ENCODE data around the gene ZDHHC13. TPM values are rescaled to one million over a fixed set of nuclear protein-coding genes. Genes with fewer than 3 reads are reported as not detected.

Gene ZDHHC13
- total RNA-seq, 2 donors from 2014 or later = 5.4 to 5.9 TPM

GRCh38 chr11:19160847-19161246 is 43.9 kb downstream of the ZDHHC13 start:
- intact Hi-C loops (cut with DNase I) = no loop called here
- no peak for DNase-seq (ENCODE audit: low spot score)

- DNase-seq (ENCODE audit: low spot score) = no peak
- intact Hi-C loops (cut with DNase I) = no loop called here
Observed at GRCh38 chr11:19161651-19162050, 44.7 kb downstream of the ZDHHC13 start.

- DNase-seq (ENCODE audit: low spot score) = no peak
- intact Hi-C loops (cut with DNase I) = no loop called here
Observed at GRCh38 chr11:19162951-19163505, 46.1 kb downstream of the ZDHHC13 start.

GRCh38 chr11:19163617-19164016 is 46.6 kb downstream of the ZDHHC13 start:
- DNase-seq (ENCODE audit: low spot score) = no peak
- intact Hi-C loops (cut with DNase I) = no loop called here

GRCh38 chr11:19164230-19164855 is 47.4 kb downstream of the ZDHHC13 start:
- DNase-seq (ENCODE audit: low spot score) = no peak
- intact Hi-C loops (cut with DNase I) = no loop called here

- intact Hi-C loops (cut with DNase I) = no loop called here
- DNase-seq (ENCODE audit: low spot score) = no peak
Observed at GRCh38 chr11:19164881-19165280, 47.9 kb downstream of the ZDHHC13 start.

- intact Hi-C loops (cut with DNase I) = no loop called here
- no peak for DNase-seq (ENCODE audit: low spot score)
Observed at GRCh38 chr11:19168090-19168489, 51.1 kb downstream of the ZDHHC13 start.

GRCh38 chr11:19173004-19173689 is 56.2 kb downstream of the ZDHHC13 start:
- intact Hi-C loops (cut with DNase I) = no loop called here

GRCh38 chr11:19173964-19174638 is 57.1 kb downstream of the ZDHHC13 start:
- no peak for DNase-seq (ENCODE audit: low spot score)
- intact Hi-C loops (cut with DNase I) = no loop called here

More at GRCh38 chr11:19173004-19173689, 56.2 kb downstream of the ZDHHC13 start:
- DNase-seq (ENCODE audit: low spot score) = no peak

GRCh38 chr11:19176629-19177186 is 59.7 kb downstream of the ZDHHC13 start:
- DNase-seq (ENCODE audit: low spot score) = no peak
- intact Hi-C loops (cut with DNase I) = loop anchor here in 1 of 2 donors (5.0 kb wide), 1 partner anchor 144 kb away; no protein-coding TSS in a partner anchor

GRCh38 chr11:19181531-19182261 is 64.7 kb downstream of the ZDHHC13 start:
- DNase-seq (ENCODE audit: low spot score) = no peak

GRCh38 chr11:19183646-19184045 is 66.7 kb downstream of the ZDHHC13 start:
- intact Hi-C loops (cut with DNase I) = no loop called here

More at GRCh38 chr11:19181531-19182261, 64.7 kb downstream of the ZDHHC13 start:
- intact Hi-C loops (cut with DNase I) = no loop called here

GRCh38 chr11:19185036-19185435 is 68.1 kb downstream of the ZDHHC13 start:
- DNase-seq (ENCODE audit: low spot score) = no peak
- intact Hi-C loops (cut with DNase I) = no loop called here

More at GRCh38 chr11:19183646-19184045, 66.7 kb downstream of the ZDHHC13 start:
- no peak for DNase-seq (ENCODE audit: low spot score)

GRCh38 chr11:19185516-19186052 is 68.6 kb downstream of the ZDHHC13 start:
- intact Hi-C loops (cut with DNase I) = no loop called here
- DNase-seq (ENCODE audit: low spot score) = no peak

- intact Hi-C loops (cut with DNase I) = no loop called here
- no peak for DNase-seq (ENCODE audit: low spot score)
Observed at GRCh38 chr11:19187114-19187832, 70.3 kb downstream of the ZDHHC13 start.

- intact Hi-C loops (cut with DNase I) = no loop called here
- no peak for DNase-seq (ENCODE audit: low spot score)
Observed at GRCh38 chr11:19187833-19188258, 70.9 kb downstream of the ZDHHC13 start.

- DNase-seq (ENCODE audit: low spot score) = no peak
- intact Hi-C loops (cut with DNase I) = no loop called here
Observed at GRCh38 chr11:19191530-19192169, 74.7 kb downstream of the ZDHHC13 start.

- intact Hi-C loops (cut with DNase I) = no loop called here
- no peak for DNase-seq (ENCODE audit: low spot score)
Observed at GRCh38 chr11:19193916-19194315, 76.9 kb downstream of the ZDHHC13 start.

Measured in posterior vena cava (tissue), 2 donors.